Measurements from ENCODE around the gene CCM2L. TPM values are rescaled to one million over a fixed set of nuclear protein-coding genes. Genes with fewer than 3 reads are reported as not detected.

CCM2L gene
- polyA plus RNA-seq, 2 of the 4 experiments (the other 2 are of a cell fraction) = 0.05 to 0.18 TPM

GRCh38 chr20:32012159-32012688, 2.0 kb downstream of the CCM2L start:
- POLR2A ChIA-PET = no interaction called here
- DNase-seq (ENCODE audit: low read depth in 1 of 2, low spot score in 1 of 2) (no peak), FAIRE-seq (no peak), ATAC-seq (no peak)
- H3K4me2 ChIP-seq = no peak overlapping the region
- 17% methylated on average over 5 of the region's 5 CpGs for WGBS (ENCODE audit: missing lambda C conversion rate)
- no peak overlapping the region for H3K27ac ChIP-seq
- H3K9me3 ChIP-seq = no peaks in the 10 kb centered on the region
- no peak for TF ChIP-seq SMC3 (IDR thresholded peaks at IDR 0.05)
- no peak for TF ChIP-seq CHD2 (IDR thresholded peaks at IDR 0.05; ENCODE audit: low read length, partially characterized antibody)
- no peak for TF ChIP-seq MAFK (IDR thresholded peaks at IDR 0.05; ENCODE audit: partially characterized antibody)
- no peak for TF ChIP-seq HOXA7 (CRISPR knock-in tag; IDR thresholded peaks at IDR 0.05)
- H3K4me1 ChIP-seq = no peaks in the 10 kb centered on the region
- CTCF ChIA-PET = interaction anchor here (1.1 to 2.1 kb wide), 7 partner anchors 9 to 190 kb away, joined by 3 to 15 read pairs (median 5); partner anchors contain the start of gene PDRG1
- no peak overlapping the region for H3K4me3 ChIP-seq

GRCh38 chr20:32013326-32013725, 3.1 kb downstream of the CCM2L start:
- TF ChIP-seq MYC (IDR thresholded peaks at IDR 0.05; ENCODE audit: borderline replicate concordance, low read length) (no peak), ZNF302 (CRISPR knock-in tag; IDR thresholded peaks at IDR 0.05) (no peak), SREBF2 (IDR thresholded peaks at IDR 0.05) (no peak), KDM1A (IDR thresholded peaks at IDR 0.05; ENCODE audit: low read depth) (no peak), MAX (IDR thresholded peaks at IDR 0.05) (no peak), FOSB (CRISPR knock-in tag; IDR thresholded peaks at IDR 0.05) (no peak), ELK1 (IDR thresholded peaks at IDR 0.05; ENCODE audit: low read depth, low read length) (no peak), ZFP36 (IDR thresholded peaks at IDR 0.05; ENCODE audit: borderline replicate concordance, partially characterized antibody) (no peak), TP53 (CRISPR knock-in tag; IDR thresholded peaks at IDR 0.05) (no peak), RCOR1 (IDR thresholded peaks at IDR 0.05; ENCODE audit: low read depth, low read length) (no peak), PHF8 (IDR thresholded peaks at IDR 0.05; ENCODE audit: borderline replicate concordance, low read depth) (no peak), NFE2L2 (conservative IDR thresholded peaks at IDR 0.05; ENCODE audit: low read length) (no peak)
- FAIRE-seq (no peak), DNase-seq (ENCODE audit: low read depth in 1 of 2, low spot score in 1 of 2) (no peak), ATAC-seq (no peak)
- no peak overlapping the region for H3K4me3 ChIP-seq
- H3K4me1 ChIP-seq = no peaks in the 10 kb centered on the region
- no peak overlapping the region for H3K27ac ChIP-seq
- 15% methylated on average over 7 of the region's 7 CpGs for WGBS (ENCODE audit: missing lambda C conversion rate)
- no peaks in the 10 kb centered on the region for H3K9me3 ChIP-seq
- no peak overlapping the region for H3K4me2 ChIP-seq
- ChIA-PET CTCF (interaction anchor here (0.7 to 2.1 kb wide), 6 partner anchors 10 to 191 kb away, joined by 3 to 15 read pairs (median 5); no protein-coding TSS in a partner anchor), POLR2A (no interaction called here)

- H3K27ac ChIP-seq = peak overlapping the region in 1 of 2 experiments; percentile 70; a peak in 1 of 6 replicates
- ChIA-PET POLR2A (no interaction called here), CTCF (interaction anchor here (0.6 to 2.7 kb wide), 14 partner anchors 10 to 279 kb away, joined by 3 to 30 read pairs (median 3); partner anchors contain the start of gene TPX2)
- peak overlapping the region; percentile 68; the same call in 2 of the 3 replicates for H3K4me3 ChIP-seq
- WGBS (ENCODE audit: missing lambda C conversion rate) = 6% methylated on average over 14 of the region's 35 CpGs
- H3K4me2 ChIP-seq = peak overlapping the region; percentile 98
- FAIRE-seq (no peak), ATAC-seq (peak; percentile 59 to 61), DNase-seq (ENCODE audit: low read depth in 1 of 2, low spot score in 1 of 2) (peak; percentile 46 to 53)
- H3K9me3 ChIP-seq = no peaks in the 10 kb centered on the region
- peaks cover 4% of the 10 kb centered on the region; the same call in 1 of the 3 replicates for H3K4me1 ChIP-seq
- TF ChIP-seq TFCP2L1 (CRISPR knock-in tag; IDR thresholded peaks at IDR 0.05) = no peak
- no peak for TF ChIP-seq FOSB (CRISPR knock-in tag; IDR thresholded peaks at IDR 0.05)
- TF ChIP-seq CEBPB (IDR thresholded peaks at IDR 0.05) = no peak
- TF ChIP-seq ZNF302 (CRISPR knock-in tag; IDR thresholded peaks at IDR 0.05) = no peak
- TF ChIP-seq CHD4 (IDR thresholded peaks at IDR 0.05; ENCODE audit: borderline replicate concordance) = no peak
- TF ChIP-seq HOXA7 (CRISPR knock-in tag; IDR thresholded peaks at IDR 0.05) = no peak
- TF ChIP-seq FOSL2 (IDR thresholded peaks at IDR 0.05) = no peak
- no peak for TF ChIP-seq FOSL2 (CRISPR knock-in tag; IDR thresholded peaks at IDR 0.05)
- TF ChIP-seq SREBF2 (IDR thresholded peaks at IDR 0.05) = no peak
- TF ChIP-seq BCL3 (IDR thresholded peaks at IDR 0.05) = no peak
These were observed 7.5 kb downstream of the CCM2L start for GRCh38 chr20:32017711-32018251.
